HG03039 (cell line): Measurements from ENCODE around the gene QPRT.
"Not testable (repeated sequence)": the region's sequence is repeated elsewhere in the genome, so short reads cannot be mapped to it uniquely, and the experiment has no call there.

ENCODE experiments used
- ATAC-seq: cut with Tn5 transposase; IDR thresholded peaks from one replicate; pipeline ENCODE4 v1.9.1; 2021; ENCODE audit warnings: mild to moderate bottlenecking, moderate library complexity; ENCODE audit not compliant: unreplicated experiment

The QPRT gene

GRCh38 chr16:29662000-29662728 lies 16.8 kb upstream of the QPRT start:
- no peak for ATAC-seq

- no peak for ATAC-seq
Observed at GRCh38 chr16:29662729-29663015, 16.3 kb upstream of the QPRT start.

- ATAC-seq, result no peak
Observed at GRCh38 chr16:29663016-29663806, 15.8 kb upstream of the QPRT start, which contains the start of gene SPN. Gene SPN (plus strand): TSS chr16:29663247. CDS start chr16:29663729, 482 bp downstream.

- no peak for ATAC-seq
Observed at GRCh38 chr16:29663807-29664090, 15.2 kb upstream of the QPRT start.

- ATAC-seq, result no peak
Observed at GRCh38 chr16:29664091-29664921, 14.7 kb upstream of the QPRT start.

- no peak for ATAC-seq
Observed at GRCh38 chr16:29665294-29666077, 13.5 kb upstream of the QPRT start.

- ATAC-seq, result not testable (repeated sequence)
Observed at GRCh38 chr16:29667322-29667610, 11.7 kb upstream of the QPRT start.

- no peak for ATAC-seq
Observed at GRCh38 chr16:29667755-29668154, 11.2 kb upstream of the QPRT start.

GRCh38 chr16:29668267-29668666 lies 10.7 kb upstream of the QPRT start:
- ATAC-seq, result no peak

GRCh38 chr16:29673501-29673900 lies 5.5 kb upstream of the QPRT start:
- ATAC-seq, result no peak

GRCh38 chr16:29674188-29674587 lies 4.8 kb upstream of the QPRT start:
- no peak for ATAC-seq

- ATAC-seq, result no peak
Observed at GRCh38 chr16:29675811-29676643, 3.0 kb upstream of the QPRT start.

- no peak for ATAC-seq
Observed at GRCh38 chr16:29676989-29677785, 1.8 kb upstream of the QPRT start.

- no peak for ATAC-seq
Observed at GRCh38 chr16:29680180-29680598, 1.2 kb downstream of the QPRT start.

- ATAC-seq, result no peak
Observed at GRCh38 chr16:29683543-29684090, 4.6 kb downstream of the QPRT start.

- ATAC-seq, result no peak
Observed at GRCh38 chr16:29684679-29685078, 5.7 kb downstream of the QPRT start.

- ATAC-seq, result no peak
Observed at GRCh38 chr16:29686740-29687332, 7.9 kb downstream of the QPRT start.

GRCh38 chr16:29687755-29688154 lies 8.8 kb downstream of the QPRT start:
- ATAC-seq, result no peak

GRCh38 chr16:29688172-29688571 lies 9.2 kb downstream of the QPRT start:
- ATAC-seq, result no peak
